IPS DF 4.7 (cell line): ENCODE measurements around the gene POC1A.

Source experiments
- DNase-seq: peaks from one replicate; pipeline ENCODE4 v3.0.0-alpha.2; 2013; ENCODE audit warnings: low spot score; ENCODE audit errors: extremely low read depth

The POC1A gene

GRCh38 chr3:52086976-52087663 is 67.1 kb downstream of the POC1A start:
- no peak for DNase-seq

DNA sequence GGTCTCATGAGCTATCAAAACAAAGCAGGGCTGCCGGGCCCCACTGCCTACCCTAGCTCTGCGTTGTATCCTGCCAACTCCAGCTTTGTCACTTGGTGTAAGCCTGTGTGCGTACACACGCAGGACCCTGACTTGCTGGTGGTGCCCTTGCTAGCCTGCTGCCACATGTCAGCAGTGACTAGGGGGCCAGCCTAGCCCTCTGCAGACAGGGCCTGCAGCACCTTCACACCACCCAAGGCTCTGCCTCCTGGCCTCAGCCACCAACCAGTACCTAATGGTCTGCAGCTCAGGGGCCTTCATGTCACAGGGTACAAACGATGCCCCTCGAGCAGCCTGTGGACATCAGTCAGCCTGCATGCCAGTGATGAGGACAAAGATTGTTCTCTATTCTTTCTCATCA is 67.8 kb downstream of the POC1A start:
- DNase-seq, result no peak

- no peak for DNase-seq
Observed at GRCh38 chr3:52085681-52086282, 68.4 kb downstream of the POC1A start.

- DNase-seq, result no peak
Observed at GRCh38 chr3:52084954-52085680, 69.1 kb downstream of the POC1A start.

DNA sequence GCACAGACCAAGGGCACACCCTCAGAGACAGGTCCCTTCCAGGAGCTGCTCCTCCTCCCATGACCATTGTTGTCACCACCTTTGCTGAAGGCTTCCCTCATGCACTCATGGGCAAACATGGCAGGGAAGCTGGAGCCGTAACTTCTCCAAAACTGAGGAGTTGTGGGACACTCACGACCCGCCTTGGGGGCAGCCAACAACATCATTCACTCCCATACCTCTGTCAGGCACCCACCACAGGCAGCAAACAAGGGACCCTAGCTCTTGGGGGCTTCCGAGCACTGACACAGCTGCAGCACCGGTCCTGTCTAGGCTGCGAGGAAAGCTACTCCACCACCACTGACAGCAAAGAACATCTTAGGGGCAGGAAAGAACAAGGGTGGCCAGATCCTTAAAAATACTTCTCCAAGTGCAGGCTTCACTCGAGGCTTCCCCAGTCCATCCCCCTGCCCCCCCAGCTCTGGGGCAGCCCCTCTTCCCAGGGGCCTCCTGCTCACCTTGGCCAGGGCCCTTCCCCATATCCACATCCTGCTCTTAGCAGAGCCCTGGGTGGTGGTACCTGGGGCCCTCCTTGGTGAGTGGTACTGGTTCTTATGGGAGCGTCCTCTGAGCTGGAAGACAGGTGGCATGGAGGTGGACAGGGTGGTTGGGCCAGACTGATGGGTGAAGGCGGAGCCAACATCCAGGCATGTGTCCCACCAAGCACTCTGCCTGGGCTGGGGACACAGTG is 69.8 kb downstream of the POC1A start:
- DNase-seq, result no peak

- no peak for DNase-seq
Observed at GRCh38 chr3:52083556-52084087, 70.6 kb downstream of the POC1A start.

- DNase-seq, result no peak
Observed at GRCh38 chr3:52082951-52083350, 71.3 kb downstream of the POC1A start.

DNA sequence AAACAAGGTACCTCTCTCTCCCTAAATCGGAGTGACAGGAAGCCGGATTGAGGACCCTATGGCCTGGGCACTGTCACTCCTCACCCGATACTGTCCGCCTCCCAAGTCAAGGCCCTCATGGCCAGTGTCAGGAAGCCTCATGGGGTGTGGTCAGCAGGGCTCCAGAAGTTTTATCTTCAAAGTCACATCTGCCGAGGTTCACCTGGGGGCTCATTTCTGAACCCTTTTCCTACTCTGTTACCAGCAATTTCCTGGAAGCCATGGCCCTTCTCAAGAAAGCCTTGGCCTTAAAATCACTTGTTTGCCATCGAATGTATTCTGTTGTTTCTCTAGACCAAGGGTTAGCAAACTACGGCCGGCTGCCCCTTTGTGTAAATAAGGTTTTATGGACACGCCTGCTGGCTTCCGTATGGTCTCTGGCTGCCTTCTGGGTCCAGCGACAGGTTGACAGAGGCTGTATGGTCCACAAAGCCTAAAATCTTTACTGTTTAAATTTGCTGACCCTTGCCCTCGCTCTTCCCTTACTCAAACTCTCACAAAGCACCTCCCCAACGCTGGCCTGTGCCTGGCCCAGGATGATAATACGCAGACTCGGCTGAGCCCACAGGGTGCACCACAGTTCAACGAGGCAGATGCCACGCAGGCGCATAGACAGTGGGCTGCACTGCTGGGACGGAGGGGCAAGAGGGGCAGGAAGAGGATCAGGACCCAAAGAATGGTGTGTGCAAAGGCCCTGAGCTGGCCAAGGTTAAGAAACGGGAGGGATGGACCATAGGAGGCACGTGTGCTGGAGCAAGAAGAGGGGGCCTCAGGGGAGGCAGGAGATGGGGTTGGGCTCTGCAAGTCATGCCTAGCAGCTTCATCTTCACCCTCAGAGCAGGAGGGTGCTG is 73.1 kb downstream of the POC1A start:
- no peak for DNase-seq

GRCh38 chr3:52079958-52080357 is 74.3 kb downstream of the POC1A start:
- no peak for DNase-seq

- DNase-seq, result no peak
Observed at GRCh38 chr3:52078781-52079560, 75.3 kb downstream of the POC1A start.

GRCh38 chr3:52077925-52078324 is 76.3 kb downstream of the POC1A start:
- no peak for DNase-seq

GRCh38 chr3:52076896-52077780 is 77.1 kb downstream of the POC1A start:
- DNase-seq, result no peak

DNA sequence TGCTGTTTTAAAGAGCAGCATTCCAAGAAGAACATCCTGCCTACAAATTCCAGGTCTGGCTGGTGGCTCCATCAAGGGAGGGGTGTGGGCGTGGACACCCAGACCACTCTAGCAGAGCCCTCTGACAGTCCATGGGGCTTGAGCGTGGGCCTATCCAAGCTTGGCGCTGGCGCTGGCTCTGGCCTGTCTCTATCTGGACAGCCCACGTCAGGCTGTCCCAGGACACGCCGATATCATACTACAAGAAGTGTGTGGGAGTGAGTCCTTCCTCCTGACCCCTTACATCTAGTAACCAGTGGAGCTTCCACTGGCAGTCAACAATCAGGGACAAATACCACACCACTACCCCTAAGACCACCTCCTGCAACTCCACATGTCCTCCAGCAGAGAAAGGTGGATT is 80.7 kb downstream of the POC1A start:
- DNase-seq, result no peak

DNA sequence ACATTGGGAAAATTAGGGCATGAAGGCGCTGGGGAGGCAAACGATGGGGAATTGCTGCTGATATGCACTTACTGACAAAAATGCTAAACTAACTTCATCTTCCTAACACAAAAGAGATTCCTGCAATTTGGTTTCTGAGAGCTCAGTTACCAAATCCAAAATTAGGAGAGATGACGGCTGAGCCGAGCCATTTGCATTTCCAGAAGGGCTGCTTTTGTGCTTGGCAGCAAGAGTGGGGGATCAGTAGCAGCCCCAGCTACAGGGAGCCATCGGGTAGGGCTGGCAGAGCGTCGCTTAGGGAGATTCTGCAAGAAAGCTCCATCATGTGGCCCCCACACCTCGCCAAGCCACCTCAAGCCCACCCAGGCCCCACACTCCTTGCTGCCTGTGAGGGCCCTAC is 81.8 kb downstream of the POC1A start:
- DNase-seq, result no peak

GRCh38 chr3:52072020-52072419 is 82.2 kb downstream of the POC1A start:
- DNase-seq, result no peak

- no peak for DNase-seq
Observed at GRCh38 chr3:52070724-52071621, 83.2 kb downstream of the POC1A start.

DNA sequence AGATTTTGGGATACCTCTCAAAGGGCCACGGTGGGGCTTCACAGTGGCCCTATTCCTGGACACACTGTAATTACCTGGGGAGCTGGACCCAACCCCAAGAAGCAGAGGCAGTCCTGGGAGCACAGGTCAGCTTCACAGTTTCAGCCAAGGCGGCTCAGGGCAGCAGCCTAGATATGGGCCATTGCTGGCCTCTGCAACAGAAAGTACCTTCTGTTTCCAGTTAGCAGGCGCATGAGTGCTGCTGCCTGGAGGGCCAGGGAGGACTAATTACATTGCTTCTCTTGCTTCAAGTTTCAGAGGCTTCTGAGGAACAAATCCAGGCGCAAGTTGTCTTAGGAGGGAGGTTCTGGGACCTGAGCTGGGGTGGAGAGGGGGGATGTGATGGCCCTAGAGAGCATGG is 84.4 kb downstream of the POC1A start:
- DNase-seq, result no peak

DNA sequence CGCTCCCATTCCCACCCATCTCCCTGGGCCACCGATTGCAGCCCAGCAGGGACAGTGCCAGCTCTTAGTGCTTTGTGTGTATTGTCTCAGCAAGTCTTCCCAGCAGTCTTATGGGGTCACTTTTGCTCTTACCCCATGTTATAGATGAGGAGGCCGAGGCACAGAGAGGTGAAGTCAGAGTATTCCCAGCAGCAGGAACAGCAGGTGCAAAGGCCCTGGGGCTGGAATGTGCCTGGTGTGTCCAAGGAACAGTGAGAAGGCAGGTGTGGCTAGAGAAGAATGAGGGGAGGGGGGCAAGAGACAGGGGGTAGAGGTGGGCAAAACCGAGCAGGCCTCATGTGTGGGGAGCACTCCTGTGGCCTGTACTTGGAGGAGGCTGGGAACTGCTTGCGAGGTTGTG is 85.1 kb downstream of the POC1A start:
- DNase-seq, result no peak
